Gastroesophageal sphincter (tissue), 3 donors: ENCODE data around the gene ADAM10.

ENCODE experiments used
- CTCF ChIP-seq, 4 experiments: fragments of 200-600 bp in 2 of 4; fragments of 450-650 bp in 2 of 4; sonication (generic) in 1 of 4; IDR thresholded peaks; one replicate each; pipeline ENCODE4 v1.5.1; 2017 to 2019; ENCODE audit warnings: antibody characterized with exemption in 4 of 4, mild to moderate bottlenecking in 2 of 4, moderate library complexity in 2 of 4
- EP300 ChIP-seq: sonication (generic); formaldehyde crosslinking; IDR thresholded peaks from one replicate; pipeline ENCODE4 v1.6.1; 2017; ENCODE audit warnings: antibody characterized with exemption, mild to moderate bottlenecking
- POLR2A ChIP-seq, 2 donors: fragments of 450-650 bp; IDR thresholded peaks; one replicate each; pipeline ENCODE4 v1.6.1; 2017; ENCODE audit warnings: antibody characterized with exemption in 2 of 2, mild to moderate bottlenecking in 2 of 2, moderate library complexity in 1 of 2
- POLR2AphosphoS5 ChIP-seq: sonication (generic); formaldehyde crosslinking; IDR thresholded peaks from one replicate; pipeline ENCODE4 v1.6.1; 2017; ENCODE audit warnings: antibody characterized with exemption

DNA sequence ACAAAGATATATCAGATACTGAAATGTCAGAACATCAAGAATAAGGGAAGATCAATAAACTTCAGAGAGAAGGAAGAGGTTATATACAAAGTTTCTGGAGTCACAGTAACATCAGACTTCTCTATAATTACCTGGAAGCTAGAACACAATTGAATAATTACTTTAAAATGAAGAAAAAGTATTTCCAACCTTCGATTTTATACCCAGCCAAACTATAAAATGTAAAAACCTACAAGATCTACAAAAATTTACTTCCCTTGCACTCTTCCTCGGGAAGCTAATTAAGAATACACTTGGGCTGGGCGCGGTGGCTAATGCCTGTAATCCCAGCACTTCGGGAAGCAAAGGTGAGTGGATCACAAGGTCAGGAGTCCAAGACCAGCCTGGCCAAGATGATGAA, 15.0 kb upstream of the ADAM10 start:
- TF ChIP-seq CTCF (IDR thresholded peaks at IDR 0.05) = no peak
- no peak for TF ChIP-seq POLR2A (IDR thresholded peaks at IDR 0.05)
- no peak for TF ChIP-seq EP300
- TF ChIP-seq POLR2AphosphoS5 = no peak
